ENCODE results near the gene ATP11B. TPM values are rescaled to one million over a fixed set of nuclear protein-coding genes. Genes with fewer than 3 reads are reported as not detected.

The ATP11B gene
- total RNA-seq, 1 donor from 2014 or later: 59.0 TPM

DNA sequence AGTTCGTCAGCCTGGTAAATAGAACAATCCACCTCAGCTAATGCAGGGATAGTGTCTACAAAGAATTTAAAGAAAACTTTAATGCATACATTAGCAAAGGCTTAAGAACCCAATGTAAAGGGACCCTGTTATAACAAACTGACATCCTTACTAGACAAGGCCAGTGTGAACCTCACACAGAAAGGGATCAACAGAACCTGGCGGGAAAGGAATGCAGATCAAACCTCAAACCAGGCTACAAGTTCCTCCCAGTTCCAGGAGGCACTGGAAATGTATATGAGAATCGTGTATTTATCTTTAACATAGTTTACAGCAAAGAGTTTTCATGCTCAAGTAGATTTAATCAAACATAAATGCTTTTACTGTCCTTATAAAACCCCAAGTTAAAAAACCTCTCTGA lies 37.6 kb upstream of the ATP11B start:
- Histone ChIP-seq H3K4me3 (no peak overlapping the region), H3K27me3 (no peaks in the 10 kb centered on the region), H3K9ac (no peak overlapping the region), H3K36me3 (no peaks in the 10 kb centered on the region), H4K20me1 (ENCODE audit: low read depth) (no peaks in the 10 kb centered on the region), H3K27ac (no peak overlapping the region), H3F3A (ENCODE audit: low read depth) (no peaks in the 10 kb centered on the region), H3K9me3 (ENCODE audit: low read depth) (no peaks in the 10 kb centered on the region), H3K79me2 (ENCODE audit: low read depth) (no peaks in the 10 kb centered on the region), H3K4me2 (no peak overlapping the region), H2AFZ (replicated peaks) (peak overlapping the region; percentile 57), H3K4me1 (no peaks in the 10 kb centered on the region)
- Mint-ChIP-seq H3K9me3 (no peaks in the 10 kb centered on the region), H3K36me3 (no peaks in the 10 kb centered on the region), H3K27ac (no peak overlapping the region), H3K4me3 (no peak overlapping the region), H3K4me1 (peaks cover 4% of the 10 kb centered on the region), H3K27me3 (ENCODE audit: insufficient read depth, low read depth) (peaks cover 1% of the 10 kb centered on the region)
- no peak for TF ChIP-seq EZH2 (IDR thresholded peaks at IDR 0.05)
- TF ChIP-seq EZH2phosphoT487 (IDR thresholded peaks at IDR 0.05): no peak
- TF ChIP-seq, protein P1, sequence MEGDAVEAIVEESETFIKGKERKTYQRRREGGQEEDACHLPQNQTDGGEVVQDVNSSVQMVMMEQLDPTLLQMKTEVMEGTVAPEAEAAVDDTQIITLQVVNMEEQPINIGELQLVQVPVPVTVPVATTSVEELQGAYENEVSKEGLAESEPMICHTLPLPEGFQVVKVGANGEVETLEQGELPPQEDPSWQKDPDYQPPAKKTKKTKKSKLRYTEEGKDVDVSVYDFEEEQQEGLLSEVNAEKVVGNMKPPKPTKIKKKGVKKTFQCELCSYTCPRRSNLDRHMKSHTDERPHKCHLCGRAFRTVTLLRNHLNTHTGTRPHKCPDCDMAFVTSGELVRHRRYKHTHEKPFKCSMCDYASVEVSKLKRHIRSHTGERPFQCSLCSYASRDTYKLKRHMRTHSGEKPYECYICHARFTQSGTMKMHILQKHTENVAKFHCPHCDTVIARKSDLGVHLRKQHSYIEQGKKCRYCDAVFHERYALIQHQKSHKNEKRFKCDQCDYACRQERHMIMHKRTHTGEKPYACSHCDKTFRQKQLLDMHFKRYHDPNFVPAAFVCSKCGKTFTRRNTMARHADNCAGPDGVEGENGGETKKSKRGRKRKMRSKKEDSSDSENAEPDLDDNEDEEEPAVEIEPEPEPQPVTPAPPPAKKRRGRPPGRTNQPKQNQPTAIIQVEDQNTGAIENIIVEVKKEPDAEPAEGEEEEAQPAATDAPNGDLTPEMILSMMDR (IDR thresholded peaks at IDR 0.05): no peak
- DNase-seq (ENCODE audit: low spot score): no peak

DNA sequence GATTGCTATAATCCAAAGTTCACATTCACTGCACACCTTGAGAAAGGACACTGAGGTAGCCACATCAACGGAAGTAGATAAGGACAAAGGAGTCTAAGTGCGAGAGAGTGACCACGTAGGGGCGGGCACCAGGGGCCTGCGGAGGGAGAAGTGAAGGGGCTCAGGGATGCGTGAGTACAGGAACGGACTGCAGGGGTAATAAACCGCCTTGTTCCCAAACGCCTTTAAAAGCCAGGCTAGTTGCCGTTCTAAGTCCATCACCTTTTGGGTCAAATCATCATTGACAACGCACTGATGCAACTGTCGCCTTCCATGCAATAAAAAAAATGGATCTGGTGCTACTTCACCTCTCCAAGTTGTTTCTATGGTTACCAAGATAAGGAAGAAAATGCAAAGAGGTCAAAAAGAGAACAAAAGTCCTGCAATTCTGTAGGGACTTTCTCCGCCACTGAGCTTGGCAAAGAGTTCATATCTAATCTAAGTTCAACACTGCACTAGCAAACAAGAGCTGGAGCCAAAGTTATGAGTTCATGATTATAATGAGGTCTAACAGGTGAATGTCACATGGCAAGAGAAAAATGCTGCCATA lies 32.6 kb upstream of the ATP11B start:
- Histone ChIP-seq H3K4me3 (no peak overlapping the region), H3K36me3 (no peaks in the 10 kb centered on the region), H3F3A (ENCODE audit: low read depth) (no peaks in the 10 kb centered on the region), H2AFZ (replicated peaks) (no peak overlapping the region), H3K79me2 (ENCODE audit: low read depth) (no peaks in the 10 kb centered on the region), H3K4me2 (no peak overlapping the region), H3K27ac (no peak overlapping the region), H3K27me3 (no peaks in the 10 kb centered on the region), H3K9me3 (ENCODE audit: low read depth) (no peaks in the 10 kb centered on the region), H3K9ac (no peak overlapping the region), H4K20me1 (ENCODE audit: low read depth) (no peaks in the 10 kb centered on the region), H3K4me1 (no peaks in the 10 kb centered on the region)
- H3K4me3 Mint-ChIP-seq: no peak overlapping the region
- no peaks in the 10 kb centered on the region for H3K36me3 Mint-ChIP-seq
- no peak overlapping the region for H3K27ac Mint-ChIP-seq
- H3K4me1 Mint-ChIP-seq: peaks cover 12% of the 10 kb centered on the region
- no peaks in the 10 kb centered on the region for H3K9me3 Mint-ChIP-seq
- TF ChIP-seq, protein P1 (IDR thresholded peaks at IDR 0.05): no peak
- TF ChIP-seq EZH2 (IDR thresholded peaks at IDR 0.05) (no peak), EZH2phosphoT487 (IDR thresholded peaks at IDR 0.05) (no peak)
- DNase-seq (ENCODE audit: low spot score): no peak
- peaks cover 5% of the 10 kb centered on the region for H3K27me3 Mint-ChIP-seq (ENCODE audit: insufficient read depth, low read depth)

DNA sequence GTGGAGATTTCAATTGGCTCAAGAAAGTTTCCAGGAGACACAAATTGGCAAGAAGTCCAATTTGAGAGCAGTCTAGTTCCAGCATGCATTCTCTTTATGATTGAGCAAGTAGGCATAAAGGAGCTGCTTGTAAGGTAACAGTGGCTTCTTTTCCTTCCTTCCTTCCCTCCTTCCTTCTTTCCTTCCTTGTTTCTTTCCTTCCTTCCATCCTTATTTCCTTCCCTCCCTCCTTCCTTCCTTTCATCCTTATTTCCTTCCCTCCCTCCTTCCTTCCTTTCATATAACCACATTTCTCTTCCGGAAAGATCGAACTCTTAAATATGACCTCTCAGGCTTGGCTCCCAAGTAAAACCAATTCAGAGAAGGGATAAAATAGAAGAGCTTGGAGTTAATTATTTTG lies 29.4 kb upstream of the ATP11B start:
- Mint-ChIP-seq H3K36me3 (no peaks in the 10 kb centered on the region), H3K27me3 (ENCODE audit: insufficient read depth, low read depth) (peaks cover 5% of the 10 kb centered on the region), H3K4me1 (peaks cover 12% of the 10 kb centered on the region), H3K4me3 (no peak overlapping the region), H3K27ac (no peak overlapping the region), H3K9me3 (no peaks in the 10 kb centered on the region)
- no peak for DNase-seq (ENCODE audit: low spot score)
- H3K27me3 ChIP-seq: no peaks in the 10 kb centered on the region
- no peaks in the 10 kb centered on the region for H3K79me2 ChIP-seq (ENCODE audit: low read depth)
- no peaks in the 10 kb centered on the region for H3K4me1 ChIP-seq
- H3K9me3 ChIP-seq (ENCODE audit: low read depth): no peaks in the 10 kb centered on the region
- no peak overlapping the region for H3K9ac ChIP-seq
- H3F3A ChIP-seq (ENCODE audit: low read depth): no peaks in the 10 kb centered on the region
- no peak overlapping the region for H2AFZ ChIP-seq (replicated peaks)
- H4K20me1 ChIP-seq (ENCODE audit: low read depth): no peaks in the 10 kb centered on the region
- no peaks in the 10 kb centered on the region for H3K36me3 ChIP-seq
- H3K27ac ChIP-seq: no peak overlapping the region
- no peak for TF ChIP-seq EZH2 (IDR thresholded peaks at IDR 0.05)
- TF ChIP-seq, protein P1 (IDR thresholded peaks at IDR 0.05): no peak
- no peak for TF ChIP-seq EZH2phosphoT487 (IDR thresholded peaks at IDR 0.05)
- H3K4me3 ChIP-seq: no peak overlapping the region
- no peak overlapping the region for H3K4me2 ChIP-seq
